RWPE1 (cell line): ENCODE data around the gene TNIP2.
"Not testable (repeated sequence)": the region's sequence is repeated elsewhere in the genome, so short reads cannot be mapped to it uniquely, and the experiment has no call there.

ENCODE experiments used
- CTCF ChIA-PET: fragments of 350-600 bp; sonication (Branson Sonifier 250); formaldehyde crosslinking; extraction: SDS; loops from one replicate; lab custom pipeline; 2021; lab: Yijun Ruan, JAX
- POLR2A ChIA-PET: fragments of 400-600 bp; formaldehyde crosslinking; extraction: SDS; loops from one replicate; lab custom pipeline; 2020; ENCODE audit warnings: antibody characterized with exemption; ENCODE audit not compliant: low non-redundant PET; lab: Yijun Ruan, JAX
- DNase-seq: peaks from one replicate; pipeline ENCODE4 v3.0.0; 2012; ENCODE audit warnings: low spot score
- H3K27ac ChIP-seq: fragments of 450-650 bp; 2 replicates; pipeline ENCODE4 v1.5.1; 2017
- TF ChIP-seq, protein P1 (sequence below): fragments of 450-650 bp; conservative IDR thresholded peaks from 2 replicates; pipeline ENCODE4 v1.5.1; 2017; ENCODE audit warnings: low read depth, mild to moderate bottlenecking

The TNIP2 gene

DNA sequence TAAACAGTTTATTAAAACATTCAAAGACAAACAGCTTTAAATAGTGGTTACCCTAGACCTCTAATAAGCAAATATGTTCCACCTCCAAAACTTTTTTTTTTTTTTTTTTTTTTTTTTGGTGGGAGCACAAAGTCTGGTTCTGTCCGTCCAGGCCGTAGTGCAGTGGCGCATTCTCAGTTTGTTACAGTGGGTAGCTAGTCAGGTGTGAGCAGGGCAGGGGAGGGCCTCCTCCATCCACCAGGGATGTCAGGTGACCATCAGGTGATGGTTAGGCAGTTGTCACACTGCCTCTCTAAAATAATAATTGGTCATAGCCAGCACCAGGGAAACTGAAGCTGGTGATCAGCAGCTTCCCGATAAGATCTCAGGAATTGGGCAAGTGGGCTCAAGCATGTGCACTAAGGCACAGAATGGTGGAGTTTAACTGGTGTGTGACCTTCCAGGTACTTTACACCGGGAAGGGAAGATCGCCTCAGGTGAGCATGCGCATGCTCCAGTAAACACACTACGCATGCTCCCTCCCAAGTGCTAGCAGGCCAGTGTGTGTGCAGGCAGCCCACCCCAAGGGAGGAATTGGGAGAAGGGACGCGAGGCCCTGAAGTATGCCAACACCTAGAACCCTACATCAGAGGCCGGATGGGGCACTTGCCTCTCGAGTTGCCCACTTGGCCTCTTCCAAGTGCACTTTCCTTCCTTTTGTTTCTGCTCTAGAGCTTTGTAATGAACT lies 27.2 kb downstream of the TNIP2 start:
- H3K27ac ChIP-seq: no peak overlapping the region
- POLR2A ChIA-PET: interaction anchor here (0.7 kb wide), 1 partner anchor 233 kb away, joined by 3 read pairs; no protein-coding TSS in a partner anchor
- CTCF ChIA-PET: interaction anchor here (0.6 to 0.7 kb wide), 2 partner anchors 19 to 159 kb away, joined by 3 to 11 read pairs; no protein-coding TSS in a partner anchor
- DNase-seq: no peak
- TF ChIP-seq, protein P1, sequence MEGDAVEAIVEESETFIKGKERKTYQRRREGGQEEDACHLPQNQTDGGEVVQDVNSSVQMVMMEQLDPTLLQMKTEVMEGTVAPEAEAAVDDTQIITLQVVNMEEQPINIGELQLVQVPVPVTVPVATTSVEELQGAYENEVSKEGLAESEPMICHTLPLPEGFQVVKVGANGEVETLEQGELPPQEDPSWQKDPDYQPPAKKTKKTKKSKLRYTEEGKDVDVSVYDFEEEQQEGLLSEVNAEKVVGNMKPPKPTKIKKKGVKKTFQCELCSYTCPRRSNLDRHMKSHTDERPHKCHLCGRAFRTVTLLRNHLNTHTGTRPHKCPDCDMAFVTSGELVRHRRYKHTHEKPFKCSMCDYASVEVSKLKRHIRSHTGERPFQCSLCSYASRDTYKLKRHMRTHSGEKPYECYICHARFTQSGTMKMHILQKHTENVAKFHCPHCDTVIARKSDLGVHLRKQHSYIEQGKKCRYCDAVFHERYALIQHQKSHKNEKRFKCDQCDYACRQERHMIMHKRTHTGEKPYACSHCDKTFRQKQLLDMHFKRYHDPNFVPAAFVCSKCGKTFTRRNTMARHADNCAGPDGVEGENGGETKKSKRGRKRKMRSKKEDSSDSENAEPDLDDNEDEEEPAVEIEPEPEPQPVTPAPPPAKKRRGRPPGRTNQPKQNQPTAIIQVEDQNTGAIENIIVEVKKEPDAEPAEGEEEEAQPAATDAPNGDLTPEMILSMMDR: no peak

DNA sequence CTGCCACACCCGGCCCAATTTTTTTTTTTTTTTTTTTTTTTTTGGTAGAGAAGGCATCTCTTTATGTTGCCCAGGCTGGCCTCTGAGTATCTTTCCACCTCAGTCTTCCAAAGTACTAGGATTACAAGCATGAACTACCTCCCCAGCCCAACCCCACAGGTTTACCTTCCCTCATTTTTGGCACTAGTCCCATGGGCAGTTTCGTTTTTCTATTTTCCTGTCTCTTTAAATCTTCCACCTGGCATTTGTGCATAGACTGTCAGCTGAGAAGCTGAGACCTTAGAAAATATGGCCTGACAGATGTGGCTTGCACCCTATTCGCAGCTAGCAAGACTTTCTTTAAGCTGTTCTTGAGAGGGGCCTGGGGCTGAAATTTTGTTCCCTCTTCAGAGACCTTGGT lies 27.9 kb downstream of the TNIP2 start:
- ChIA-PET CTCF (interaction anchor here (0.5 to 0.7 kb wide), 4 partner anchors 20 to 160 kb away, joined by 3 to 11 read pairs (median 4); no protein-coding TSS in a partner anchor), POLR2A (no interaction called here)
- DNase-seq: no peak

GRCh38 chr4:2726881-2727280 lies 29.3 kb downstream of the TNIP2 start:
- CTCF ChIA-PET, H3K27ac ChIP-seq, POLR2A ChIA-PET, DNase-seq: not testable (repeated sequence)

More for the DNA sequence above, 27.9 kb downstream of the TNIP2 start:
- TF ChIP-seq, protein P1: no peak
- H3K27ac ChIP-seq: no peak overlapping the region

GRCh38 chr4:2725380-2725779 lies 30.8 kb downstream of the TNIP2 start:
- POLR2A ChIA-PET: interaction anchor here (0.6 kb wide), 1 partner anchor 38 kb away, joined by 10 read pairs; no protein-coding TSS in a partner anchor
- TF ChIP-seq, protein P1: no peak
- DNase-seq: no peak
- CTCF ChIA-PET: no interaction called here
- no peak overlapping the region for H3K27ac ChIP-seq

- POLR2A ChIA-PET: no interaction called here
- TF ChIP-seq, protein P1: no peak
- DNase-seq: no peak
- H3K27ac ChIP-seq: no peak overlapping the region
- CTCF ChIA-PET: interaction anchor here (0.6 kb wide), 1 partner anchor 36 kb away, joined by 4 read pairs; no protein-coding TSS in a partner anchor
These were observed 32.4 kb downstream of the TNIP2 start for GRCh38 chr4:2723751-2724150.

DNA sequence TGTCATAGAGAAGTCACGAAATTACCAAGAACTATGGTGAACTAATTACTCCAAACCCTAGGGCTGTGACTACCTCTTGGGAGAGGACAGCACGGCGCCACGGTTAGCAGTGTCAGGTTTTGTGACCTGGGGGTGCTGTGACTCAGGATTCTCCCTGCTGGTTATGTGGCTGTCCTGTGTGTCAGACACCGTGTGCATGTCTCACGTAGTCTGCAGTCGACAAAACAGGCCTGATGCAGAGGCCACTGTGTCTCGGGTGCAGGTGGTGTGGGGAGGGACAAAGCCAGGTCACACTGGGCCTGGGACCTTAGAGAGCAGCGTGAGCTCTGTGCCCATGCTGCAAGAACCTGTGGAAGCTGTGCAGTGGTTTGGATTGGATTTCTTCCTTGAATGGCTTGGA lies 34.1 kb downstream of the TNIP2 start:
- ChIA-PET POLR2A (no interaction called here), CTCF (no interaction called here)
- no peak for DNase-seq
- H3K27ac ChIP-seq: peak overlapping the region; percentile 29; the same call in 1 of the 2 replicates
- TF ChIP-seq, protein P1: no peak

GRCh38 chr4:2721586-2721985 lies 34.5 kb downstream of the TNIP2 start:
- ChIA-PET POLR2A (no interaction called here), CTCF (no interaction called here)
- H3K27ac ChIP-seq: peak overlapping the region; percentile 29; the same call in 1 of the 2 replicates
- DNase-seq: no peak
- TF ChIP-seq, protein P1: no peak
